Nephron (organoid): ENCODE data around the gene TXNIP.

Source experiments
- H3K27ac Mint-ChIP-seq, 3 experiments: 2 replicates each; pipeline ENCODE4 v1.8.0; 2020; ENCODE audit warnings: mixed read lengths in 3 of 3, mild to moderate bottlenecking in 2 of 3, moderate library complexity in 1 of 3
- H3K27me3 Mint-ChIP-seq: 2 replicates; pipeline ENCODE4 v1.8.0; 2021; ENCODE audit warnings: low read depth, mild to moderate bottlenecking, moderate library complexity, mixed read lengths
- H3K36me3 Mint-ChIP-seq: 2 replicates; pipeline ENCODE4 v1.8.0; 2020; ENCODE audit warnings: low read depth, mixed read lengths
- H3K4me1 Mint-ChIP-seq: 2 replicates; pipeline ENCODE4 v1.8.0; 2020; ENCODE audit warnings: mixed read lengths
- H3K4me3 Mint-ChIP-seq, 3 experiments: 2 replicates each; pipeline ENCODE4 v1.8.0; 2020; ENCODE audit warnings: mild to moderate bottlenecking in 3 of 3, mixed read lengths in 3 of 3, moderate library complexity in 2 of 3
- H3K9me3 Mint-ChIP-seq: 2 replicates; pipeline ENCODE4 v1.8.0; 2020; ENCODE audit warnings: mixed read lengths
- CTCF ChIP-seq, 3 experiments: fragments of 200-600 bp; sonication (generic); IDR thresholded peaks; one replicate each; pipeline ENCODE4 v1.5.0; 2021; ENCODE audit warnings: antibody characterized with exemption in 3 of 3; ENCODE audit not compliant: unreplicated experiment in 3 of 3

Gene TXNIP

GRCh38 chr1:145960468-145961108, 35.8 kb downstream of the TXNIP start:
- Mint-ChIP-seq H3K27me3 (peaks cover 30% of the 10 kb centered on the region), H3K9me3 (no peaks in the 10 kb centered on the region), H3K4me1 (peaks cover 51% of the 10 kb centered on the region), H3K36me3 (no peaks in the 10 kb centered on the region), H3K4me3 (peak overlapping the region; percentile 97 to 98 (median 98)), H3K27ac (peak overlapping the region; percentile 84 to 94 (median 89))
- TF ChIP-seq CTCF (IDR thresholded peaks at IDR 0.05; ENCODE audit: unreplicated experiment in 3 of 3), result peak; percentile 20 to 23 (median 20)

- peaks cover 30% of the 10 kb centered on the region for H3K27me3 Mint-ChIP-seq
- H3K4me3 Mint-ChIP-seq, result peak overlapping the region; percentile 97 to 98 (median 98)
These were observed 36.4 kb downstream of the TXNIP start for GRCh38 chr1:145959957-145960467.

GRCh38 chr1:145959333-145959732, 37.0 kb downstream of the TXNIP start:
- H3K27ac Mint-ChIP-seq, result peak overlapping the region; percentile 38 to 62 (median 61)
- no peaks in the 10 kb centered on the region for H3K9me3 Mint-ChIP-seq
- H3K36me3 Mint-ChIP-seq, result no peaks in the 10 kb centered on the region
- peaks cover 28% of the 10 kb centered on the region for H3K27me3 Mint-ChIP-seq
- H3K4me3 Mint-ChIP-seq, result peak overlapping the region; percentile 97 to 98 (median 98)
- peaks cover 53% of the 10 kb centered on the region for H3K4me1 Mint-ChIP-seq
- TF ChIP-seq CTCF (IDR thresholded peaks at IDR 0.05; ENCODE audit: unreplicated experiment in 3 of 3), result no peak

More at GRCh38 chr1:145959957-145960467, 36.4 kb downstream of the TXNIP start:
- H3K4me1 Mint-ChIP-seq, result peaks cover 53% of the 10 kb centered on the region
- H3K36me3 Mint-ChIP-seq, result no peaks in the 10 kb centered on the region
- H3K9me3 Mint-ChIP-seq, result no peaks in the 10 kb centered on the region
- peak overlapping the region; percentile 38 to 62 (median 61) for H3K27ac Mint-ChIP-seq
- no peak for TF ChIP-seq CTCF (IDR thresholded peaks at IDR 0.05; ENCODE audit: unreplicated experiment in 3 of 3)

GRCh38 chr1:145958734-145959133, 37.6 kb downstream of the TXNIP start:
- Mint-ChIP-seq H3K27me3 (peaks cover 26% of the 10 kb centered on the region), H3K9me3 (no peaks in the 10 kb centered on the region), H3K4me3 (peak overlapping the region; percentile 97 to 98 (median 98)), H3K36me3 (no peaks in the 10 kb centered on the region), H3K4me1 (peaks cover 51% of the 10 kb centered on the region), H3K27ac (peak overlapping the region in 2 of 3 experiments; percentile 61 to 89)
- TF ChIP-seq CTCF (IDR thresholded peaks at IDR 0.05; ENCODE audit: unreplicated experiment in 3 of 3), result no peak

- Mint-ChIP-seq H3K4me3 (peak within 1 kb of the TSS; percentile 97 to 98 (median 98)), H3K27me3 (peaks cover 24% of the 10 kb centered on the region), H3K27ac (peak within 1 kb of the TSS; percentile 90 to 98 (median 96)), H3K4me1 (peaks cover 45% of the 10 kb centered on the region), H3K36me3 (no peaks in the 10 kb centered on the region), H3K9me3 (no peaks in the 10 kb centered on the region)
- TF ChIP-seq CTCF (IDR thresholded peaks at IDR 0.05; ENCODE audit: unreplicated experiment in 3 of 3), result no peak
These were observed 38.7 kb downstream of the TXNIP start, which contains the start of gene LIX1L for GRCh38 chr1:145957443-145958319. LIX1L (minus strand) TSS chr1:145958017; CDS start chr1:145957927, 90 bp downstream.
